NCI-H1105 (cell line): ENCODE results near the gene GDI1.
"Not testable (repeated sequence)": the region's sequence is repeated elsewhere in the genome, so short reads cannot be mapped to it uniquely, and the experiment has no call there.

ENCODE experiments used
- DNase-seq: peaks from one replicate; lab custom pipeline; 2025; lab: John Stamatoyannopoulos, UW

Gene GDI1

GRCh38 chrX:154436983-154437752, at the start of gene GDI1:
Gene GDI1, plus strand, starts transcription at chrX:154437154. Its CDS starts 101 bp downstream, at chrX:154437255.
- DNase-seq, result peak; percentile 54

- not testable (repeated sequence) for DNase-seq
Measured at GRCh38 chrX:154388094-154388493, 48.9 kb upstream of the GDI1 start.

- DNase-seq, result not testable (repeated sequence)
Measured at GRCh38 chrX:154388649-154389048, 48.3 kb upstream of the GDI1 start.

DNA sequence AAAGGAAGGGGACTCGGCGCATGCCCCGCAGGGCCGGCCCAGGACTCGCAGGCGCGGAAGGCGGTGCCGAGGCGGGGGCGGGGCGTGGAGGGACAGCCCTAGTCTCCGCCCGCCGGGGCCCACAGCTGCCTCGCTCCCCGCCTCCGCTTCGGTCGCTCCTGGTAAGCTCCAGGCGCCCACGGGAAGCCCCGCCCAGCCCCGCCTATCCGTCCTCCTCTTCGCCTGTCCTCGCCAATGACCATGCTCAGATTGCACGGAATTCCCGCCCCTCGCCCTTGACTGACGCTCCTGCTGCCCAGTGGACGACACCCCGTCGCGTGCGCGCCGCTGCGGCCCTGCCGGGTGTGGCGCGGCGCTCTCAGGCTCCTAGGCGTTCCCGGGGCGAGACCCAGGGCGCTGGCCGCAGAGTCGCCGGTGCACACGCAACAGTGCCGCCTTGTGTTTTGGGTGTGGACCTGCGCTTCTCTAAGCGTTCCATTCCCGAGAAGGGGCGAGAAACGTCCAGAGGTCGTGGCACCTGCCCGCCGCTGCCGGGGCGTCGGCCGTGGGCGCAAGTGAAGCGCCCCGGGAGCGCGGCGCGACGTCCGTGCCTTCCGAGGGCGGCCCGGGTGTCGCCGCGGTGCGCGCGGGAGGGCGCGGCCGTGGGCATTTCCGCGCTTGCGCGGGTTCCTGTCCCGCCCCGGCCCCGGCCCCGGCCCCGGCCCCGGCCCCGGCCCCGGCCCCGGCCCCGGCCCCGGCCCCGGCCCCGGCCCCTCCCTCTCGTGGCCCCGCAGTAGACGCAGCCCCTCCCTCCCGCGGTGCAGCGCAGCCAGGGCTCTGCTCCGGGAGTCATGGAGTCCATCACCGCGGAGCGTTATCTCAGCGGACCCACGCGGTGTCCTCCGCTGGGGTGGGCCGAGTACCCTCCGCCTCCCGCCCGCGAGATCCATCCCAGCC, 46.9 kb upstream of the GDI1 start:
- DNase-seq, result not testable (repeated sequence)

GRCh38 chrX:154396363-154396762, 40.6 kb upstream of the GDI1 start:
- not testable (repeated sequence) for DNase-seq

DNA sequence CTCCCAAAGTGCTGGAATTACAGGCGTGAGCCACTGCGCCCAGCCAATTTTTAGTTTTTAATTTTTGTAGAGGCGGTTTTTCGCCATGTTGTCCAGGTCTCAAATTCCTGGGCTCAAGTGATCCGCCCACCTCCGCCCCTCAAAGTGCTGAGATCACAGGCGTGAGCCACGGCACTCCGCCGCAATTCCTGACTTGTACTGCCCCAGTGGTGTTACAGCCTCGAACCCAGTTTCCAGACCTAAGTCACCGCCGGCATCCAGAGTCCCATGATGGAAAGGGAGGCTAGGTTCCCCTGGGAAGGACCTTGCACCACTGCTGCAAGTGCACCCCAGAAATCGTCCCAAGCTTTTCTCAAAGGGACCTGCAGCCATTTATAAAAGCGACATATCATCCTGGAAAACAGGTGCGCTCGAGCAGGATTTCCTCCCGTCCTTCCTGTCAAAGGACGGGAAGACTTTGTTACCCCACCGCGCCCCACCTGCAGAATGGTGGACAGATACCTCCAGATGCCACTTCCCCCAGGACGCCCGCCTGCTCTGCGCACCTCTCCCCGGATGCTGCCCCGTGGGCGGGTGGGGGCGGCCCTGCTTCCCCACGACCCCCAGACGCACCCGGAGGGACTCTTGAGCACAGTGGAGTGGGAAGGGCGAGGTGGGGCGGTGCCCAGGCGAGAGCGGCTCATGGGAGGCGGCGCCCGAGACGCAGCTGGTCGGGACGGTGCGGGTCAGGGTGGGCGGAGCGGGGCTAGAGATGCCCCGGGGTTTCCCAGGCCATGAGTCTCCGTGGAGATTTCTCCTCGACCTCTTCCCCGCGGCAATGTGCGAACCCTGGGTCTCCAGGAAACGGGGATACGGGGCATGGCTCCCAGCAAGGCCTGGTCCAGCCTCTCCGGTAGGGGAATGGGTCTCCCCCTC, 39.7 kb upstream of the GDI1 start:
- peak; percentile 57 for DNase-seq

GRCh38 chrX:154397888-154398667, 38.9 kb upstream of the GDI1 start, which contains the start of gene RPL10:
Gene RPL10, plus strand, starts transcription at chrX:154398377. Its CDS starts 143 bp downstream, at chrX:154398520.
- peak; percentile 99 for DNase-seq

DNA sequence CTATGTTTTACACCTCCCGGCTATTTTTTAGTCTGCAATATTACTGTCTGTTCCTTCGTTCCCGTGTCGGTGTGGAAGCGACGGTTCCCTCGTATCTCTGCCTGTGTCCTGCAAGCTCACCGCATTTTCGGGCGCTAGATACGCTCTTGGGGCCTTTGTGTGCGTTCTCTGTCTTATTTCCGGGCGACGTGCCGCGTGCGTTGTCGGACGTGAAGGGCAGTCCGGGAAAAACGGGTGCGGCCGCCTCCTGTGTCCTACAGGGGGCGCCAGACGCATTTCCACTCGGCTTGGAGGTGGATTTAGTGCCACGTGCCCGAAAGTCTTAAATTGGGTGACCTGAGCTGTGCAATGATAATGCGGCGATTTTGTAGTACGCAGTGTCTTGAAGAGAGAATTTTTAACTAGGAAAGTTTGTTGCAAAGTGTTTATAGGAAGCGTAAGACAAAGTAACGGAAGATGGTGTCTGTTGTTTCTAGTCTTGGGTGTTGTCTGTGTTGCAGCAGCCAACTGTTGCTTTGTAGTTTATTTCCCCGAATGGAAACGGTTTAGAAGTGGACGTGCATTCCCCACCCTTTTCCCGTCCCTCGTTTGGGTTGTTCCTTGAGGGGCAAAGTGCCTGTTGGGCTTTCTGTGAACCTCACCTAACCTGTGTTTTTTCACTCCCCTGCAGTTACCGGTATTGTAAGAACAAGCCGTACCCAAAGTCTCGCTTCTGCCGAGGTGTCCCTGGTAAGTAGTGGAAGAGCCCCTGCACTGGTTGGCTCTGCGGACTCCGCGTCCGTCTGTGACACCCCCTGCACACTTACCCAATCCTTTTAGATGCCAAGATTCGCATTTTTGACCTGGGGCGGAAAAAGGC, 38.1 kb upstream of the GDI1 start:
- peak; percentile 84 for DNase-seq

DNA sequence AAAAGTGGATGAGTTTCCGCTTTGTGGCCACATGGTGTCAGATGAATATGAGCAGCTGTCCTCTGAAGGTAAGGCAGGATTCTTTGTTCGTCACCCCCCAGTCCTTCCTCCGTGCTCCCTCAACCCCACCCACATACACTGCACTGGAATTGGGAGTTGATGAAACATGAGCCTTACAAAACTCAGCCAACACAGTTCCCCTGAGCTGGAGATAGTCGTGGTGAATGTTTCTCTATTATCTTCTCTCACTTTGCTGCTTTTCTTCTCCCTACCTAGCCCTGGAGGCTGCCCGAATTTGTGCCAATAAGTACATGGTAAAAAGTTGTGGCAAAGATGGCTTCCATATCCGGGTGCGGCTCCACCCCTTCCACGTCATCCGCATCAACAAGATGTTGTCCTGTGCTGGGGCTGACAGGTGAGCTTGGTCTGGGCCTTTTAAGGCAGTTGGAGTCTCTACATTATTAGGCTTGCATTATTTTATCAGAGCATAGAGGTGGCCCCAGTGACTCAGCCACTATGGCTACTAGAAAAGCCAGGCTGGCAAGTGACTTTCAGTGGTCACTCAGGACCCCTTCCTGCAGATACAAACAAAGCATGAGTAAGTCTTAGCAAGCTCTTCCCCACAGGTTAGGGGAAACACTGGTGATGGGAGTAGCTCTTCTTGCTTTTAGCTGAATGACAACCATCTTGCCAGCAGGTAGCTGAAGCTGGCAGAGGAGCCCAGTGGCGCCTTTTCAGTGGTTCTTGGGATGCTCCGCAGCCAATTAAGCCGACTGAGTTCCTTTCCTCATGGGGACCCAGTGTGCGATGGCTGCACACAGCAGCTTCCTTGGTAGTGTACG, 37.2 kb upstream of the GDI1 start:
- no peak for DNase-seq

DNA sequence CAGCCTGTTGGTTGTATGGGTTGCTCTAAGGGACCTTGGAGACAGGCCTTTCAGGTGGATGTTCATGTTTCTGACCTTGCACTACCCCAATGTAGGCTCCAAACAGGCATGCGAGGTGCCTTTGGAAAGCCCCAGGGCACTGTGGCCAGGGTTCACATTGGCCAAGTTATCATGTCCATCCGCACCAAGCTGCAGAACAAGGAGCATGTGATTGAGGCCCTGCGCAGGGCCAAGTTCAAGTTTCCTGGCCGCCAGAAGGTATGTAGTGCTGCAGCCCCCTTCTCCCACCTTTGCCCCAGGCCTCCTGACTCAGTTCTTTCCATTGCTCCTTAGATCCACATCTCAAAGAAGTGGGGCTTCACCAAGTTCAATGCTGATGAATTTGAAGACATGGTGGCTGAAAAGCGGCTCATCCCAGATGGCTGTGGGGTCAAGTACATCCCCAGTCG, 36.6 kb upstream of the GDI1 start:
- not testable (repeated sequence) for DNase-seq

DNA sequence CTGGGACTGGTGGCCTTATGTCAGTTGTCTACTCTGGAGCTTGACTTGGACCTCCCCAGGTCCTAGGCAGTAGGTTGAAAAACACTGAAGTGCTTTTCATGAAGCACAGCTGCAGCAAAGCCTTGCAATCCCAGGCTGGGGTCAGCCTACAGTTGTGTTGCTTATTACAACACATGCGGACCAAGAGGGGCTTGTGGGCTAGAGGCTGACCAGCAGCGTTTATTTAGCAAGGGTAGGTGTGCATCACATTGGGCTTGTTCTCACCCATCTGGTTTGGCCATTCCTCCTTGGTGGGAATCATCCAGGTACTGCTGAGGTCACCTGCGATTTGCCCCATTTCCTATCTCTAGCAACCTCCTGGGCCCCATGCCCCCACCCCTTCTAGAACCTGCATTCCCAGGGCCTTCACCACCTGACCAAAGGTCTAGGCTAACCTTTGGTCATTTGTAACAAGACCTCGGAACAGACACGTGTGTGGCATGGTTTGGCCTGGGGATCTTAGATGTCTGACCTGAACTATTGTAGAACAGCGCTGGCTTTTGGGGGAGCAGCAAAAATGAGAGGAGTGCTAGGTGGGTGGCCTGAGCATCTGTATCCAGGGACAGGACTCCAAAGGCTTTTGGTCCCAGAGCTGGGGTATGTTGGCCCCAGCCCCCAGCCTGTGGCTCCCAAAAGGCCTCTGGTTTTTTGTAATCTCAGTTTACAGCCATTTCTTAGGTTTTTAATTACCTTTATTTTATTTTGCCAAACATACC, 35.7 kb upstream of the GDI1 start:
- no peak for DNase-seq

DNA sequence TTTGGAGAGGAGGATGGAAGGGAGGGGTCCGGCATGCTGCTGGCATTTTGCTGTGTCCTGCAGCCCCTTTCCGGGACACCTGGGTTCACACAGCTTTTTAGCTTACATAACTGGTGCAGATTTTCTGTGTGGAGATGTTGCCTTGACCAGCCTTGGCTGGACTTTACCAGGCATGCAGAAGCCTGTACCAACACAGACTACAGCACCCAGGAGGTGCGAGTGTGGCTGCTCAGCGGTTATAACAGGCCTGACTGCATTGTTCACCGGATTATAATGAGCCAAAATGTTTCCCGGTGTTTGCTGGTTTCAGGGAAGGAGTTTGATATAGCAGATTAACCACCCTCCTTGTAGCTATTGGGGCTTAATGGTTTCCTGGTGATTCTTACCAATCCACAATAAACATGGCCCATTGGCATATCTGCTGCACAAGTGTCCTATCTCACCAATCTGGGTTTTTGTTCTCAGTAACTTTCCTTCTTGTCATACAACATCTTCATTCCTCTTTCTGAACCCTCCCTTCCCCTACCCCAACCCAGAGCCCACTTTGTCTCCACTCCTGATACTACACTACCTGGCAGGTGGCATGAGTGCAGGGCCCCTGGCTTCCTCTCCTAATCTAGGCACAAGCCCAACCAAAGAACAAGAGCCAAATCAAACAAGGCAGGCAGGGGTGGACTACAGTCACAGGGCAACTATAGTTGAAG, 34.9 kb upstream of the GDI1 start:
- DNase-seq, result no peak

GRCh38 chrX:154402622-154403127, 34.3 kb upstream of the GDI1 start:
- DNase-seq, result no peak

DNA sequence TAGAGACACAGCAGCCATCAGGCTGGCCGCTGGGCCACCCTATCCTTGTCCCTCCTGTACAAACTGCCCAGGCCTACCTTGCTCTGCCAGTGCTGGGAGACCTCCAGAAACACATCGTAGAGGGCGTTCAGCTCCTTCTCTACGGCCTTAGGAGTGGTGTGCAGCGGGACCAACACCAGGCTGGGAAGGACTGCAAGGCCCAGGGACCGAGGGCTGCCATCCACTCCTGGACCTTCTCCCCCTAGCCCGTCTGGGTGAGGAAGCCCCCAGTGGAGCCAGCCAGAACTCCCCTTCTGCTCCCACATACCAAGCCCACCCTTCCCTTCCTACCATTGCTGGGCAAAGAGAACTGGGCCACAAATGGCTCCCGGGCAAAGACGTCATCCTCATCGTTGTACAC, 33.8 kb upstream of the GDI1 start:
- no peak for DNase-seq

- DNase-seq, result no peak
Measured at GRCh38 chrX:154403858-154404257, 33.1 kb upstream of the GDI1 start.

DNA sequence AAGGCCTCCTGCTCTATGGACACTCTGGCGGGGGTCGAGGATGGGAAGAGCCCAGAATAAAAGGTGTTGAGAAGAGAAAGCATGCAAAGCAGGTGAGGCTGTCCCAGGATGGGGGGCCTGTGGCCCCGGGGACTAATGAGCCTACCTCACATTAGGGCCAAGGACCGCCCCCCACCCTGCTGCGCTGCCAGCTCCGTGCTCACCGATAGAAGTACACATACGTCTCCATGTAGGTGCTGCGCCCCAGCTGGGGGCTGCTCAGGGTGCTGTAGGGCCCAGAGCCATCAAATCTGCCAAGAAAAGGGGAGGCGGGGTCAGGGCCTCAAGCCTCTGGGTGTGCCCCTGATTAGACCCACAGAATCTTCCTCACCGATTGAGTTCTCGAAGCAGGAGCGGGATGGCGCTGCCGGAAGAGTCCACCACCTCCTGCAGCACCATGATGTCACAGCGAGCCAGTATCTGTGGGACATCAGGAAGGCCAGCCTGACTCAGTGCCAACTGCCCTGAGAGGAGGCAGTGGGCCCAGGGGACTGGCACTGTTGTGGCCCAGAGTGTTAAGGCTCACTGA, 32.2 kb upstream of the GDI1 start:
- no peak for DNase-seq

DNA sequence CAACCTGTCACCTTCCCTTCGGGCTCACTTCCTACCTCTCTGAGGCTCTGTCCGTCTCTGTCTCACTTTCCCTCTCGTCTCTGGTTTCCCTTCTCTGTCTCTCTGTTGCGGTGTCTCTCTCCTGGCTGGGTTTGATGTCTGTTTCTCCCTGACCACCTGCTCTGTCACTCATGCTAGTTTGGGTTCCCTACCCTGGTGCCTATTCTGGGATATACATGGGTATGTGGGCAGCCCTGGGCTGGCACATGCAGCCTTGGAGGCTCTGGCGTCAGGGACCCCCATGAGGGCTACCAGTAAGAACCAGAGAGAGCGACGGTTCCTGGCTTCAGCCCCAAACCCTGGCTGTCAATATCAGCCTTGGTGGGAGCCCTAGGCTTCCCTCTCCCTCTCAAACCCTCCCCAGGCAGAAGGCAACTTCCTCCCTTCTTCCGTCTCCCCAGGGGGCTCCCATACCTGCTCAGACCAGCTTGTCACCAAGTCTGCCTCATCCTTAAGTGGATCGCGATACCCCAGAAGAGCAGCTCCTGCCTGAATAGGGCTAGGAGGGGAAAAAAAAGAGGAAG, 28.2 kb upstream of the GDI1 start:
- DNase-seq, result no peak
